Liver (tissue), 3 donors: ENCODE measurements around the gene KXD1.

ENCODE experiments used
- CTCF ChIP-seq: fragments of 150-350 bp; IDR thresholded peaks from 2 replicates; pipeline ENCODE4 v1.5.1; 2017; ENCODE audit warnings: improper control_type of control experiment, low read depth, low read length; ENCODE audit not compliant: missing input control
- EGR1 ChIP-seq, 2 donors: IDR thresholded peaks; 2 replicates each; pipeline ENCODE4 v1.6.1; 2016 to 2018; ENCODE audit warnings: antibody characterized with exemption in 2 of 2, low read depth in 2 of 2
- FOXA1 ChIP-seq: IDR thresholded peaks from 2 replicates; pipeline ENCODE4 v1.6.1; 2016; ENCODE audit warnings: antibody characterized with exemption
- GABPA ChIP-seq, 2 donors: IDR thresholded peaks in 1 of 2; conservative IDR thresholded peaks in 1 of 2; 2 replicates each; pipeline ENCODE4 v1.6.1; 2016; ENCODE audit warnings: antibody characterized with exemption in 2 of 2, mild to moderate bottlenecking in 1 of 2, moderate library complexity in 1 of 2
- JUND ChIP-seq, 2 donors: IDR thresholded peaks; 2 replicates each; pipeline ENCODE4 v1.6.1; 2016; ENCODE audit warnings: antibody characterized with exemption in 2 of 2
- NR2F2 ChIP-seq: IDR thresholded peaks from 2 replicates; pipeline ENCODE4 v1.6.1; 2016; ENCODE audit warnings: antibody characterized with exemption
- REST ChIP-seq: IDR thresholded peaks from 2 replicates; pipeline ENCODE4 v1.6.1; 2016; ENCODE audit warnings: antibody characterized with exemption, mild to moderate bottlenecking
- SP1 ChIP-seq: IDR thresholded peaks from 2 replicates; pipeline ENCODE4 v1.6.1; 2018; ENCODE audit warnings: antibody characterized with exemption, mild to moderate bottlenecking
- YY1 ChIP-seq: IDR thresholded peaks from 2 replicates; pipeline ENCODE4 v1.6.1; 2016; ENCODE audit warnings: antibody characterized with exemption, mild to moderate bottlenecking
- TF ChIP-seq, protein P1 (sequence below): IDR thresholded peaks from 2 replicates; pipeline ENCODE4 v1.6.1; 2016; ENCODE audit warnings: antibody characterized with exemption
- TF ChIP-seq, protein P2 (sequence below): IDR thresholded peaks from 2 replicates; pipeline ENCODE4 v1.6.1; 2016; ENCODE audit warnings: antibody characterized with exemption
- donor health status: healthy.
- donor health status: healthy.

GRCh38 chr19:18599485-18599884, 41.8 kb downstream of the KXD1 start:
- TF ChIP-seq CTCF (no peak), GABPA (IDR thresholded peaks at IDR 0.05 in 1 of 2, conservative IDR thresholded peaks at IDR 0.05 in 1 of 2) (no peak), FOXA1 (no peak), EGR1 (IDR thresholded peaks at IDR 0.05; ENCODE audit: low read depth in 2 of 2) (no peak), SP1 (no peak), YY1 (no peak), NR2F2 (no peak), REST (no peak), JUND (IDR thresholded peaks at IDR 0.05) (no peak)
- TF ChIP-seq, protein P1, sequence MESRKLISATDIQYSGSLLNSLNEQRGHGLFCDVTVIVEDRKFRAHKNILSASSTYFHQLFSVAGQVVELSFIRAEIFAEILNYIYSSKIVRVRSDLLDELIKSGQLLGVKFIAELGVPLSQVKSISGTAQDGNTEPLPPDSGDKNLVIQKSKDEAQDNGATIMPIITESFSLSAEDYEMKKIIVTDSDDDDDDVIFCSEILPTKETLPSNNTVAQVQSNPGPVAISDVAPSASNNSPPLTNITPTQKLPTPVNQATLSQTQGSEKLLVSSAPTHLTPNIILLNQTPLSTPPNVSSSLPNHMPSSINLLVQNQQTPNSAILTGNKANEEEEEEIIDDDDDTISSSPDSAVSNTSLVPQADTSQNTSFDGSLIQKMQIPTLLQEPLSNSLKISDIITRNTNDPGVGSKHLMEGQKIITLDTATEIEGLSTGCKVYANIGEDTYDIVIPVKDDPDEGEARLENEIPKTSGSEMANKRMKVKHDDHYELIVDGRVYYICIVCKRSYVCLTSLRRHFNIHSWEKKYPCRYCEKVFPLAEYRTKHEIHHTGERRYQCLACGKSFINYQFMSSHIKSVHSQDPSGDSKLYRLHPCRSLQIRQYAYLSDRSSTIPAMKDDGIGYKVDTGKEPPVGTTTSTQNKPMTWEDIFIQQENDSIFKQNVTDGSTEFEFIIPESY, result no peak
- TF ChIP-seq, protein P2, sequence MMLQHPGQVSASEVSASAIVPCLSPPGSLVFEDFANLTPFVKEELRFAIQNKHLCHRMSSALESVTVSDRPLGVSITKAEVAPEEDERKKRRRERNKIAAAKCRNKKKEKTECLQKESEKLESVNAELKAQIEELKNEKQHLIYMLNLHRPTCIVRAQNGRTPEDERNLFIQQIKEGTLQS, result no peak
